ENCODE results near the gene COPG1.

DNA sequence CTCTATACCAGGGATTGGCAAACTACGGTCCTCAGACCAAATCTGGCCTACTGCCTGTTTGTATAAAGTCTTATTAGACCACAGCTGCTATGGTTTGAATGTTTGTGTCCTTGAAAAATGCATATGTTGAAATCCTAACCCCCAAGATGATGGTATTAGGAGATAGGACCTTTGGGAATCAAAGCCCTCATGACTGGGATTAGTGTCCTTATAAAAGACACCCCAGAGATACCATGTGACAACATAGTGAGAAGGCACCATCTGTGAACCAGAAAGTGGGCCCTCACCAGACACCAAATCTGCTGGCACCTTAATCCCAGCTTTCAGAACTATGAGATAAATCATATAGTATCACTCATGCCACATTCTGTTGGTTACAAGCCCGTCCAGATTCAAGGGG lies 36.7 kb downstream of the COPG1 start:
- TF ChIP-seq, protein P1, sequence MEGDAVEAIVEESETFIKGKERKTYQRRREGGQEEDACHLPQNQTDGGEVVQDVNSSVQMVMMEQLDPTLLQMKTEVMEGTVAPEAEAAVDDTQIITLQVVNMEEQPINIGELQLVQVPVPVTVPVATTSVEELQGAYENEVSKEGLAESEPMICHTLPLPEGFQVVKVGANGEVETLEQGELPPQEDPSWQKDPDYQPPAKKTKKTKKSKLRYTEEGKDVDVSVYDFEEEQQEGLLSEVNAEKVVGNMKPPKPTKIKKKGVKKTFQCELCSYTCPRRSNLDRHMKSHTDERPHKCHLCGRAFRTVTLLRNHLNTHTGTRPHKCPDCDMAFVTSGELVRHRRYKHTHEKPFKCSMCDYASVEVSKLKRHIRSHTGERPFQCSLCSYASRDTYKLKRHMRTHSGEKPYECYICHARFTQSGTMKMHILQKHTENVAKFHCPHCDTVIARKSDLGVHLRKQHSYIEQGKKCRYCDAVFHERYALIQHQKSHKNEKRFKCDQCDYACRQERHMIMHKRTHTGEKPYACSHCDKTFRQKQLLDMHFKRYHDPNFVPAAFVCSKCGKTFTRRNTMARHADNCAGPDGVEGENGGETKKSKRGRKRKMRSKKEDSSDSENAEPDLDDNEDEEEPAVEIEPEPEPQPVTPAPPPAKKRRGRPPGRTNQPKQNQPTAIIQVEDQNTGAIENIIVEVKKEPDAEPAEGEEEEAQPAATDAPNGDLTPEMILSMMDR (IDR thresholded peaks at IDR 0.05), result no peak
- TF ChIP-seq POLR2AphosphoS5 (IDR thresholded peaks at IDR 0.05; ENCODE audit: low read depth, low read length), result no peak
- TF ChIP-seq REST (IDR thresholded peaks at IDR 0.05; ENCODE audit: insufficient read depth in 1 of 2, low read depth in 2 of 2, low read length in 1 of 2), result no peak
- TF ChIP-seq SIN3A (IDR thresholded peaks at IDR 0.05; ENCODE audit: borderline replicate concordance, insufficient read depth, low read depth, low read length), result no peak
- no peak for TF ChIP-seq TCF7L2 (IDR thresholded peaks at IDR 0.05; ENCODE audit: low read depth, low read length)

All from Panc1 (cell line).